K562 (cell line): ENCODE measurements around the gene ITGAD. TPM values are rescaled to one million over a fixed set of nuclear protein-coding genes. Genes with fewer than 3 reads are reported as not detected.
A peak's percentile ranks its signal among the peaks of the same experiment; 100 is the strongest.

ENCODE experiments used
- CTBP1 ChIP-seq: fragments of 450-650 bp; IDR thresholded peaks from 2 replicates; pipeline ENCODE4 v1.6.1; 2016; ENCODE audit warnings: borderline replicate concordance
- EWSR1 ChIP-seq: fragments of 450-650 bp; IDR thresholded peaks from 2 replicates; pipeline ENCODE4 v1.6.1; 2018; ENCODE audit warnings: borderline replicate concordance, mild to moderate bottlenecking, low read depth, moderate library complexity; ENCODE audit not compliant: partially characterized antibody
- GATA2 ChIP-seq: sonication (generic); formaldehyde crosslinking; IDR thresholded peaks from 2 replicates; pipeline ENCODE4 v1.4.0; 2020; ENCODE audit warnings: mild to moderate bottlenecking, missing genetic modification reagents
- GATAD2B ChIP-seq: fragments of 450-650 bp; IDR thresholded peaks from 2 replicates; pipeline ENCODE4 v1.6.1; 2017; ENCODE audit warnings: mild to moderate bottlenecking, borderline replicate concordance
- NCOR1 ChIP-seq: fragments of 450-650 bp; IDR thresholded peaks from 2 replicates; pipeline ENCODE4 v1.6.1; 2016; ENCODE audit warnings: mild to moderate bottlenecking, moderate library complexity
- NKRF ChIP-seq: fragments of 450-650 bp; IDR thresholded peaks from 2 replicates; pipeline ENCODE4 v1.6.1; 2016; ENCODE audit warnings: borderline replicate concordance
- SMARCC2 ChIP-seq: fragments of 450-650 bp; IDR thresholded peaks from 2 replicates; pipeline ENCODE4 v1.6.1; 2017; ENCODE audit warnings: antibody characterized with exemption, moderate library complexity, mild to moderate bottlenecking, low read depth
- SREBF2 ChIP-seq: sonication (generic); formaldehyde crosslinking; IDR thresholded peaks from 2 replicates; pipeline ENCODE4 v1.4.0; 2020; ENCODE audit warnings: mild to moderate bottlenecking, missing genetic modification reagents
- ZBTB2 ChIP-seq: fragments of 450-650 bp; IDR thresholded peaks from 2 replicates; pipeline ENCODE4 v1.6.1; 2016; ENCODE audit warnings: antibody characterized with exemption
- ZNF785 ChIP-seq: fragments of 250-450 bp; sonication (Bioruptor Pico); IDR thresholded peaks from 2 replicates; pipeline ENCODE4 v1.4.0; 2020; ENCODE audit warnings: mild to moderate bottlenecking
- polyA plus RNA-seq, 8 experiments: library from polyadenylated mRNA; depleted of rRNA in 4 of 8; stranded (reverse) in 5 of 8; unstranded in 3 of 8; fragments of >200 nt; fragmentation: Nextera tagmentation in 2 of 8; fragmentation: Illumina TruSeq in 1 of 8; extraction: Ambion mirVana in 2 of 8; extraction: Trizol in 1 of 8; gene quantifications; 2 replicates each; pipeline versions ENCODE4 v1.2.1 to v1.2.3, GENCODE V29; 2011 to 2014; ENCODE audit warnings: inconsistent platforms in 1 of 8, missing spikeins in 1 of 8
- total RNA-seq, 7 experiments: library from RNA; depleted of rRNA in 6 of 7; stranded (reverse); fragments of >200 nt in 6 of 7; fragmentation: Illumina TruSeq in 2 of 7; extraction: Trizol in 2 of 7; gene quantifications; 2 replicates each; pipeline versions ENCODE4 v1.2.1 to v1.2.3, GENCODE V29; 2011 to 2021; ENCODE audit warnings: low replicate concordance in 1 of 7
- TF ChIP-seq, protein P1 (sequence below): fragments of 450-650 bp; IDR thresholded peaks from 2 replicates; pipeline ENCODE4 v1.6.1; 2016; ENCODE audit warnings: mild to moderate bottlenecking, moderate library complexity
- TF ChIP-seq, protein P2 (sequence below): fragments of 450-650 bp; formaldehyde crosslinking; IDR thresholded peaks from 2 replicates; pipeline ENCODE4 v1.4.0; 2022; ENCODE audit warnings: missing genetic modification characterization

The ITGAD gene
- total and polyA plus RNA-seq, 9 of the 15 experiments (the other 6 are each of a cell fraction or from before 2014, with no cell fraction given): not detected

GRCh38 chr16:31413943-31414342 is 20.8 kb downstream of the ITGAD start (continued):
- TF ChIP-seq, protein P1, sequence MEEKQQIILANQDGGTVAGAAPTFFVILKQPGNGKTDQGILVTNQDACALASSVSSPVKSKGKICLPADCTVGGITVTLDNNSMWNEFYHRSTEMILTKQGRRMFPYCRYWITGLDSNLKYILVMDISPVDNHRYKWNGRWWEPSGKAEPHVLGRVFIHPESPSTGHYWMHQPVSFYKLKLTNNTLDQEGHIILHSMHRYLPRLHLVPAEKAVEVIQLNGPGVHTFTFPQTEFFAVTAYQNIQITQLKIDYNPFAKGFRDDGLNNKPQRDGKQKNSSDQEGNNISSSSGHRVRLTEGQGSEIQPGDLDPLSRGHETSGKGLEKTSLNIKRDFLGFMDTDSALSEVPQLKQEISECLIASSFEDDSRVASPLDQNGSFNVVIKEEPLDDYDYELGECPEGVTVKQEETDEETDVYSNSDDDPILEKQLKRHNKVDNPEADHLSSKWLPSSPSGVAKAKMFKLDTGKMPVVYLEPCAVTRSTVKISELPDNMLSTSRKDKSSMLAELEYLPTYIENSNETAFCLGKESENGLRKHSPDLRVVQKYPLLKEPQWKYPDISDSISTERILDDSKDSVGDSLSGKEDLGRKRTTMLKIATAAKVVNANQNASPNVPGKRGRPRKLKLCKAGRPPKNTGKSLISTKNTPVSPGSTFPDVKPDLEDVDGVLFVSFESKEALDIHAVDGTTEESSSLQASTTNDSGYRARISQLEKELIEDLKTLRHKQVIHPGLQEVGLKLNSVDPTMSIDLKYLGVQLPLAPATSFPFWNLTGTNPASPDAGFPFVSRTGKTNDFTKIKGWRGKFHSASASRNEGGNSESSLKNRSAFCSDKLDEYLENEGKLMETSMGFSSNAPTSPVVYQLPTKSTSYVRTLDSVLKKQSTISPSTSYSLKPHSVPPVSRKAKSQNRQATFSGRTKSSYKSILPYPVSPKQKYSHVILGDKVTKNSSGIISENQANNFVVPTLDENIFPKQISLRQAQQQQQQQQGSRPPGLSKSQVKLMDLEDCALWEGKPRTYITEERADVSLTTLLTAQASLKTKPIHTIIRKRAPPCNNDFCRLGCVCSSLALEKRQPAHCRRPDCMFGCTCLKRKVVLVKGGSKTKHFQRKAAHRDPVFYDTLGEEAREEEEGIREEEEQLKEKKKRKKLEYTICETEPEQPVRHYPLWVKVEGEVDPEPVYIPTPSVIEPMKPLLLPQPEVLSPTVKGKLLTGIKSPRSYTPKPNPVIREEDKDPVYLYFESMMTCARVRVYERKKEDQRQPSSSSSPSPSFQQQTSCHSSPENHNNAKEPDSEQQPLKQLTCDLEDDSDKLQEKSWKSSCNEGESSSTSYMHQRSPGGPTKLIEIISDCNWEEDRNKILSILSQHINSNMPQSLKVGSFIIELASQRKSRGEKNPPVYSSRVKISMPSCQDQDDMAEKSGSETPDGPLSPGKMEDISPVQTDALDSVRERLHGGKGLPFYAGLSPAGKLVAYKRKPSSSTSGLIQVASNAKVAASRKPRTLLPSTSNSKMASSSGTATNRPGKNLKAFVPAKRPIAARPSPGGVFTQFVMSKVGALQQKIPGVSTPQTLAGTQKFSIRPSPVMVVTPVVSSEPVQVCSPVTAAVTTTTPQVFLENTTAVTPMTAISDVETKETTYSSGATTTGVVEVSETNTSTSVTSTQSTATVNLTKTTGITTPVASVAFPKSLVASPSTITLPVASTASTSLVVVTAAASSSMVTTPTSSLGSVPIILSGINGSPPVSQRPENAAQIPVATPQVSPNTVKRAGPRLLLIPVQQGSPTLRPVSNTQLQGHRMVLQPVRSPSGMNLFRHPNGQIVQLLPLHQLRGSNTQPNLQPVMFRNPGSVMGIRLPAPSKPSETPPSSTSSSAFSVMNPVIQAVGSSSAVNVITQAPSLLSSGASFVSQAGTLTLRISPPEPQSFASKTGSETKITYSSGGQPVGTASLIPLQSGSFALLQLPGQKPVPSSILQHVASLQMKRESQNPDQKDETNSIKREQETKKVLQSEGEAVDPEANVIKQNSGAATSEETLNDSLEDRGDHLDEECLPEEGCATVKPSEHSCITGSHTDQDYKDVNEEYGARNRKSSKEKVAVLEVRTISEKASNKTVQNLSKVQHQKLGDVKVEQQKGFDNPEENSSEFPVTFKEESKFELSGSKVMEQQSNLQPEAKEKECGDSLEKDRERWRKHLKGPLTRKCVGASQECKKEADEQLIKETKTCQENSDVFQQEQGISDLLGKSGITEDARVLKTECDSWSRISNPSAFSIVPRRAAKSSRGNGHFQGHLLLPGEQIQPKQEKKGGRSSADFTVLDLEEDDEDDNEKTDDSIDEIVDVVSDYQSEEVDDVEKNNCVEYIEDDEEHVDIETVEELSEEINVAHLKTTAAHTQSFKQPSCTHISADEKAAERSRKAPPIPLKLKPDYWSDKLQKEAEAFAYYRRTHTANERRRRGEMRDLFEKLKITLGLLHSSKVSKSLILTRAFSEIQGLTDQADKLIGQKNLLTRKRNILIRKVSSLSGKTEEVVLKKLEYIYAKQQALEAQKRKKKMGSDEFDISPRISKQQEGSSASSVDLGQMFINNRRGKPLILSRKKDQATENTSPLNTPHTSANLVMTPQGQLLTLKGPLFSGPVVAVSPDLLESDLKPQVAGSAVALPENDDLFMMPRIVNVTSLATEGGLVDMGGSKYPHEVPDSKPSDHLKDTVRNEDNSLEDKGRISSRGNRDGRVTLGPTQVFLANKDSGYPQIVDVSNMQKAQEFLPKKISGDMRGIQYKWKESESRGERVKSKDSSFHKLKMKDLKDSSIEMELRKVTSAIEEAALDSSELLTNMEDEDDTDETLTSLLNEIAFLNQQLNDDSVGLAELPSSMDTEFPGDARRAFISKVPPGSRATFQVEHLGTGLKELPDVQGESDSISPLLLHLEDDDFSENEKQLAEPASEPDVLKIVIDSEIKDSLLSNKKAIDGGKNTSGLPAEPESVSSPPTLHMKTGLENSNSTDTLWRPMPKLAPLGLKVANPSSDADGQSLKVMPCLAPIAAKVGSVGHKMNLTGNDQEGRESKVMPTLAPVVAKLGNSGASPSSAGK: no peak
- TF ChIP-seq, protein P2, sequence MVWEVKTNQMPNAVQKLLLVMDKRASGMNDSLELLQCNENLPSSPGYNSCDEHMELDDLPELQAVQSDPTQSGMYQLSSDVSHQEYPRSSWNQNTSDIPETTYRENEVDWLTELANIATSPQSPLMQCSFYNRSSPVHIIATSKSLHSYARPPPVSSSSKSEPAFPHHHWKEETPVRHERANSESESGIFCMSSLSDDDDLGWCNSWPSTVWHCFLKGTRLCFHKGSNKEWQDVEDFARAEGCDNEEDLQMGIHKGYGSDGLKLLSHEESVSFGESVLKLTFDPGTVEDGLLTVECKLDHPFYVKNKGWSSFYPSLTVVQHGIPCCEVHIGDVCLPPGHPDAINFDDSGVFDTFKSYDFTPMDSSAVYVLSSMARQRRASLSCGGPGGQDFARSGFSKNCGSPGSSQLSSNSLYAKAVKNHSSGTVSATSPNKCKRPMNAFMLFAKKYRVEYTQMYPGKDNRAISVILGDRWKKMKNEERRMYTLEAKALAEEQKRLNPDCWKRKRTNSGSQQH (CRISPR knock-in tag): no peak
- no peak for TF ChIP-seq SMARCC2
- peak; percentile 81 for TF ChIP-seq ZBTB2
- no peak for TF ChIP-seq ZNF785
- no peak for TF ChIP-seq NKRF
- TF ChIP-seq EWSR1: no peak
- TF ChIP-seq GATAD2B: peak; percentile 81
- peak; percentile 58 for TF ChIP-seq GATA2 (CRISPR knock-in tag)
- TF ChIP-seq SREBF2: no peak
- no peak for TF ChIP-seq NCOR1
- 0 out of 2 replicates have a peak, but pooled peaks have one; percentile 18 for TF ChIP-seq CTBP1
- TF ChIP-seq, all 486 proteins: peak for 10
